Activated CD8-positive, alpha-beta memory T cell treated with anti-CD3 and anti-CD28 coated beads, Interleukin-2, amount 50 U/mL, for 4 hours (primary cell): Measurements from ENCODE around the gene SYTL1.

ENCODE experiments used
- DNase-seq: peaks from one replicate; pipeline ENCODE4 v3.0.0-alpha.2; 2020

SYTL1 gene, protein sequence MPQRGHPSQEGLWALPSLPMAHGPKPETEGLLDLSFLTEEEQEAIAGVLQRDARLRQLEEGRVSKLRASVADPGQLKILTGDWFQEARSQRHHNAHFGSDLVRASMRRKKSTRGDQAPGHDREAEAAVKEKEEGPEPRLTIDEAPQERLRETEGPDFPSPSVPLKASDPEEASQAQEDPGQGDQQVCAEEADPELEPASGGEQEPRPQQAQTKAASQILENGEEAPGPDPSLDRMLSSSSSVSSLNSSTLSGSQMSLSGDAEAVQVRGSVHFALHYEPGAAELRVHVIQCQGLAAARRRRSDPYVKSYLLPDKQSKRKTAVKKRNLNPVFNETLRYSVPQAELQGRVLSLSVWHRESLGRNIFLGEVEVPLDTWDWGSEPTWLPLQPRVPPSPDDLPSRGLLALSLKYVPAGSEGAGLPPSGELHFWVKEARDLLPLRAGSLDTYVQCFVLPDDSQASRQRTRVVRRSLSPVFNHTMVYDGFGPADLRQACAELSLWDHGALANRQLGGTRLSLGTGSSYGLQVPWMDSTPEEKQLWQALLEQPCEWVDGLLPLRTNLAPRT

GRCh38 chr1:27341525-27342252 lies at the start of gene SYTL1:
Gene SYTL1, plus strand, starts transcription at chr1:27342022. Its CDS starts 3,313 bp downstream, at chr1:27345335.
- peak; percentile 66 for DNase-seq

- no peak for DNase-seq
Observed at GRCh38 chr1:27292106-27292505, 49.7 kb upstream of the SYTL1 start.

GRCh38 chr1:27293915-27294314 lies 47.9 kb upstream of the SYTL1 start:
- DNase-seq: no peak

- peak; percentile 74 for DNase-seq
Observed at GRCh38 chr1:27296773-27297291, 45.0 kb upstream of the SYTL1 start.

DNA sequence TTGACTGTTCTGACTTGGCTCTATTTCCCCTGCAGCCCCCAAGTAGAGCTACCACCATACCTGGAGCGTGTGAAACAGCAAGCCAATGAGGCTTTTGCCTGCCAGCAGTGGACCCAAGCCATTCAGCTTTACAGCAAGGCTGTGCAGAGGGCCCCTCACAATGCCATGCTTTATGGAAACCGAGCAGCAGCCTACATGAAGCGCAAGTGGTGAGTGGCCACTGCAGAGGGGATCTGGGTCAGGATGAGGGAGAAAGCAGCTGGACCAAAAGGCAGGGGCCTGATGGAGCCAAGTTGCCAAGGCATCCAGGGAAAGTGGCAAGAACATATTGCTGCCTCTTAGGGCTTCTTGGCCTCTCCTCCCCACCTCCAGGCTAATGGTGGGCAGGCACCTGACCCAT lies 43.9 kb upstream of the SYTL1 start:
- no peak for DNase-seq

DNA sequence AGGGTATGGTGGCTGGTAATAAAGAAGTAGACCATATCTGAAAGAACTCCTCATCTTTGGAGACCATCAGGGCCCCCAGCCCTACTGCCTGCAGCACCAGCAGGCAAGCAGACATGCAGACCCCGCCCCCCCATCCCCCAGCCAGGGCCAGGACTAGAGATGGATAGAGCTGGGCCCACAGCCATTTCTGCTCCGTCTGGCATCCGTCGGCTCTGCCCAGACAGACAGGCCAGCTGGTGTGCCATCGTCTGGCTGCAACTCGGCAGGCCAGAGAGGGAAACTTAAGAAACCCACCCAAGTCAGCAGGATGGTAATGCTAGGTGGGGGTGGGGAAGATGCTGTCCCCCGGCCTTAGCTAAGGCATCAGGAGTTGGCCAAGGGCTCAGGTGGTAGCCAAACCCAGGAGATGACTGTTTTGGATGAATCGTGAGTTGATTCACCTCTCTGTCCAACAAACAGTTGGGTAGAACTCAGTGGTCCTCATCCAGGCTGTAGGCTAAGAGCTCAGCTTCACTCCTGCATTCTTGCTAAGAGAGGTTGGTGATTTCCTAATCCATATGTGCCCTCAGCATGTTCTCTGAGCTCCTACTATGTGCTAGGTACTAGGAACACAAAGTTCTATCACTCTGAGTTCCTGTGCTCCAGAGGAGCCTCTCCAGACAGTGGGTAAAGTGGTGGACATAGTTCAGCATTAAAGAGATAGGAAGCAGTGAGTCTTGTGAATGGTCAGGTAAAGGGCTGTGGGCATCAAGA lies 43.0 kb upstream of the SYTL1 start:
- DNase-seq: no peak

DNA sequence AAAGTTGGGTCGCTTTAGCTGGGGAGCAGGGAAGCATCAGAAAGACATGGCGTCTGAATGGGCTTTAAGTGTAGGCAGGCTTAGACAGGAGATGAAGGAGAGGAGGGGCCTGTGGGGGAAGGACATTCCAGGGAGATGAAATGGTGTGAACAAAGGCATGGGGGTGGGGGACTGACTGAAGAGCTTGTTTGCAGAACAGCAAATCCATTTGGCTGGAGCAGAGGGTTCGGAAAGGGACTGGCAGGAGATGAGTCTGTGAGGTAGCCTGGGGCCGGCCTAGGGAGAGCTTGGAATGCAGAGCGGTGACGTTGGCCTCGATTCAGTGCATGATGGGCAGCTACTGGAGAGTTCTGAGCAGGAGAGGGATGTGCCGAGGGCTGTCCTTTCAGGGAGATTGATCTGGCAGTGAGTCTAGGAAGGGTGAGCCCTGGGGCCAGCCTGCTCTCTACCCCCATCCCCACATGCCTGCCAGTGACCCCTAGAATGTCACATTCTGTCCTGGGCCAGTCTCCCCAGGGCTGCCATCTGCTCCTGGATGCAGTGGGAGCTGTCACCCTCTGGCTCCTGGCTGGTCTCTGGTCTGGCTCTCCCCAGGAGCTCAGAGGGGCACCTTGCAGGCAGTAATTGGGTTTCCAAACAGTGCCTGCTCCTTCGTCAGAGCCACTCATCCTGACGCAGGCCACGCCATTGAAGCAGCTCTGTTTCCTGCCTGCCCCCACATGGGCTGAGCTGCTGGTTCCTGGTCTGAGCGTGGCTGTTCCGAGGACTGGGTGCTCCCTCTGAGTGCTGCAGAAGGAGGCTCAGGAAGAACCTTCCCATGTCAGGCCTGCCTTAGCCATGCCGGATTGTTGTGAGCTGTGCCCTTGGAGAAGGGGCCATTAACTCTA lies 42.2 kb upstream of the SYTL1 start:
- no peak for DNase-seq

DNA sequence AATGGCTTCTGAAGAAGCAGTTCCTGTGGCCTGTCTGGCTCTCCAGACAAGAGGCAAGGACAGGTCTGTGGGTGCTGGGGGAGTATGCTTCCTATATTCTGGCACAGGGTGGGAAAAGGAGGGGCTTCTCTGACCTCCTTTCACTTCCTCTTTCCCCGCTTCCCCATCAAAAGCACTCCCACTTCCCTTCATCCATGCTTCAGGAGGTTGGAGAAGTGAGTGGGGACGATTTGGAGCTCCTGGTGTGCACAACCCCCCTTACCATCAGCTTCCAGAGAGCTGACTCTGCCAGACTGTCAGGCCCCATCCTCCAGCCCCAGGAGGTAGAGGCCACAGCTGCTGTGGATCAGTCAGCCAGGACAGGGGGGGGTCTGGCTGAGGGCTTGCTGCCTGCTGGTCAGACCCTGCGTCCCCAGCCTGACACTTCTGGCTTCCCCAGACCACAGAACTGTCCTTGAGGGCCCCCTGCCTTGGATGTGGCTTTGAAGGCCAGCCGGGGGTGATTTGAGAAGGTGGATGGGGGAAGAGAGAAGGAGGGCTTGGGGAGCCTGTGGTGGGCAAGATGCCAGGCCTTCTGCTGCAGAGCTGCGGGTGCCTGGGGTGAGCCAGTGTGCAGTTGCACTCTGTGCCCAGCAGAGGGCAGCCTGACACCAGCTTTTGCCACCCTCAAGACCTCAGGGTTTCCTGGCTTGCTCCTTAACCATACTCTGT lies 41.3 kb upstream of the SYTL1 start:
- peak; percentile 77 for DNase-seq

DNA sequence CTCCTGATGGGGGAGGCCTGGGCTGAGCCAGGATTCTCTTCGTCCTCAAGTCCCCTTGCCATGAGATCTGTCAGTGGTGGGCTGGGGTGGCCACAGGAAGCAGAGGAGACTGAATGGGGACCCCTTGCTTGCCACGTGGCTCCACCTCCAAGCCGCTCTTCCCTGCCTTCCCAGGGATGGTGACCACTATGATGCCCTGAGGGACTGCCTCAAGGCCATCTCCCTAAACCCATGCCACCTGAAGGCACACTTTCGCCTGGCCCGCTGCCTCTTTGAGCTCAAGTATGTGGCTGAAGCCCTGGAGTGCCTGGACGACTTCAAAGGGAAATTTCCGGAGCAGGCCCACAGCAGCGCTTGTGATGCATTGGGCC lies 40.8 kb upstream of the SYTL1 start:
- no peak for DNase-seq

GRCh38 chr1:27301582-27302199 lies 40.1 kb upstream of the SYTL1 start:
- DNase-seq: no peak

DNA sequence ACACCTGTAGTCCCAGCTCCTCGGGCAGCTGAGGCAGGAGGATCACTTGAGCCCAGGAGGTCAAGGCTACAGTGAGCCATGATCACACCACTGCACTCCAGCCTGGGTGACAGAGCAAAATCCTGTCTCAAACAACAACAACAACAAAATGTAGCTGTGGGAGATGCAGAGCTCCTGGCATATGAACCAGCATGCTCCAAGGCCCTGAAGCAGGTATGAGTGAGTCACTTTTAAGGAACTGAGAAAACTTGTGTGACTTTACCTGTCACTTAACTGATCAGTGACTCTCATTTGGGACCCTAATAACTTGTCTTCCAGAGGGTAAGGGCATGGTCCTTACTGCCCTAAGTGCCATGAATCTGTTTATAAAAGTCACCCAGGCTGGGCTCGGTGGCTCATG lies 39.2 kb upstream of the SYTL1 start:
- no peak for DNase-seq

- DNase-seq: no peak
Observed at GRCh38 chr1:27303509-27303908, 38.3 kb upstream of the SYTL1 start.

GRCh38 chr1:27306071-27306470 lies 35.8 kb upstream of the SYTL1 start:
- no peak for DNase-seq

DNA sequence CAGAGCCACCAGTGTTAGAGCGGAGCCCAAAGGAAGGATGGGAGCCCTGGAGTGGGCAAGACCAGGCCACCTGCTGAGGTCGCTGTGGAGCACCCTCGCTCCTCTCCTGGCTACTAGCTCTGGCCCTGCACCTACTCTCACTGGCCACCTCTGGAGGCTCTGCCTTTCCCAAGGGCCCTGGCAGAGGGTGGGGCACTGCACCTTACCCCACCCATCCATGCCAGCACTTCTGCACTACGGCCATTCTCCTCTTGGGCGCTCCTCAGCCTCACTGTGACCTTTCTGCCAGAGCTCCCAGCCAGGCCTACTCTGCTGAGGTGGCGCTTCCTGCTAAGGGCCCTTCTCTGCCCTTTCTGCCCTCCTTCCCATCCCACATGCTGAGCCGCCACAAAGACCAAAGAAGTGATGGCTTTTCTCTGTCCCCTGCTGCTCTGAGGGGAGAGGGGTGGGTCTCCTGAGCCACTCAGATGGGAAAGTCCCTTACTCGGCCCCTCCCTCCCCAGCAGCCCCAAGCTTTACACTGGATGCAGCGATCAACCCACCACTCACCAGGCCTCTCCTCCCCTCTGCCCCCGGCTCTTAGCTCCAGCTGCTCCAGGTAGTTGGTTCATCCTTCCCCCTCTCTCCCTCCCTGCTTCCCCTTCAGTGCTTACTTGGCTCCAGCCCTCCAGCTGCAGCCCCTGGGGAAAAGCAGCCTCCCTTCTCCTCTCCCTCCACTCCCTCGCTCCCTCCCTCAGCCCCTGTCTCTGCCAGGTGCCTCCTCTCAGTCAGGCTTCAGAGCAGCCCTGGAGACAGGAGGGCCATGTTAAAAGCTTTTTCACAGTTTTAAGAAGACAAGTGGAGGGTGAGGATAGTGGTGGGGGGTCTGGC lies 34.7 kb upstream of the SYTL1 start:
- DNase-seq: no peak

DNA sequence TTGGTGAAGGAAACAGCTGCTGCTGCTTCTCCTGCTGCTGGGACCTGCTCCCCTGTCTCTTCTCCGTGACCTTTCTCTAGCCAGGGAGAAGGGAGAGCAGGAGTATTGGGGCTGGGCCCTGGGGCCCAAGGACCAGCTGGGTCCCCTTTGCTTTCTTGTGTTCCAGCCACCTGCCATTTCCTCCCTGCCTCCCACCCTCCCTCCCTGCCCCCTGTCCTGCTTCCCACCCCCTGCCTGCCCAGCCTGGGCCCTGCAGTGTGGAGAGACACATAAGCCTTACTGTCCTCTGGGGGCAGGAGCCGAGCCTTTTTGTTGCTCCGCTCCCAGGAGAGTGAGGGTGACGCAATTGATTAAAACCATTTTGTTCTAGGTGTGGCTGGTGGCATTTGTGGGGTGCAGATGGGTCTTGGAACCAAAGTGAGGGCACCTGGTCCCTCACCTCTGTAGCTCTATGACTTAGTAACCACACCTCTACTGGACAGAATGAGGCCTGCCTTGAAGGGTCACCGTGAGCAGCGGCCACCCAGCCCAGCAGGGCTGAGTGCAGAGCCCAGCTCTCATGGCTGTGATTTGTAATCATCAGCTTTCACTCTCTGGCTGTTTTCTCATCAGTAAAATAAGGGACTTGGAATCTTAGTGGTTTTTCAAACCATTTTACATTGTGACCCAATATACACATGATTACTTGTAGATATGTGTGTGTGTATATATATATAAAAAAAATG lies 33.8 kb upstream of the SYTL1 start:
- no peak for DNase-seq

DNA sequence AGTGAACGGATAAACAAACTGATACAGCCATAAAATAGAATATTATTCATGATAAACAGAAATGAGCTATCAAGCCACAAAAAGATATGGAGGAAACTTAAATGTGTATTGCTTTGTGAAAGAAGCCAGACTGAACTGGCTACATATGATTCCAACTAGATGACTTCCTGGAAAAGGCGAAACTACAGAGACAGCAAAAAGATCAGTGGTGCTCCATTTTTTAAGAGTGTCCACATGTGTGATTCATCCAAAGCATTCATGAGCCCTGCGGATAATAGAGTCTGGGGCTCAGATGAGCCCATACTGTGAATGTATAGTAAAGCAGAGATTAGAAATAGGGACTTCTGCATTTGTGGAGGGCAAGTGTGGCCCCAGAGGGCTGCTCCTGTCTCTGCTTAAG lies 27.7 kb upstream of the SYTL1 start:
- no peak for DNase-seq

DNA sequence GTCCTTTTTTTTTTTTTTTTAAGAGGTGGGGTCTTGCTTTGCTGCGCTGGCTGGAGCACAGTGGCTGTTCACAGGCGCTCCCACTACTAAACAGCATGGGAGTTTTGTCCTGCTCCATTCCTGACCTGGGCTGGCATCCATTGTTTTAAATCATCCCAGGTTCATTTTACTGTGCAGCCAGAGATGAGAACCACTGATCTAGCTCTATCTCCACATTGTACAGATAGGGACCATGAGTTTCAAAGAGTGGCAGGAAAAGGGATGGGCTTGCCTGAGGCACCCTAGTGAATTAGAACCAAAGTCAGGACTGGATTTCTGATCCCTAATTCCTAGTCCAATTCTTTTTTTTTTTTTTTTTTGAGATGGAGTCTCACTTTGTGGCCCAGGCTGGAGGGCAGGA lies 27.1 kb upstream of the SYTL1 start:
- DNase-seq: no peak

DNA sequence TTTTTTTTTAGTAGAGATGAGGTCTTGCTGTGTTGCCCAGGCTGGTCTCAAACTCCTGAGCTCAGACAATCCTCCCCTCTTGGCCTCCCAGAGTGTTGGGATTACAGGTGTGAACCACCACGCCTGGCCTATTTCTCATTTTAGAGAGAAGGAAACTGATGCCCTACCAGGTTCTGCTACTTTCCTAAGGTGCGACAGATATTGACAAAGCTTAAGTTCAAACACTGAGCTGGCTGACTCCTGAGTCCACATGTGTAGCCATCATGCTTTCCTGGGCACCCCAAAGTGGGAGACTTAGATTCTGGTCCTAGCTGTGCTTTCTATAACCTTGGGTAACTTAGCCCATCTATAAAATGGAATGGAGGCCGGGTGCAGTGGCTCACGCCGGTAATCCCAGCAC lies 25.0 kb upstream of the SYTL1 start:
- no peak for DNase-seq

DNA sequence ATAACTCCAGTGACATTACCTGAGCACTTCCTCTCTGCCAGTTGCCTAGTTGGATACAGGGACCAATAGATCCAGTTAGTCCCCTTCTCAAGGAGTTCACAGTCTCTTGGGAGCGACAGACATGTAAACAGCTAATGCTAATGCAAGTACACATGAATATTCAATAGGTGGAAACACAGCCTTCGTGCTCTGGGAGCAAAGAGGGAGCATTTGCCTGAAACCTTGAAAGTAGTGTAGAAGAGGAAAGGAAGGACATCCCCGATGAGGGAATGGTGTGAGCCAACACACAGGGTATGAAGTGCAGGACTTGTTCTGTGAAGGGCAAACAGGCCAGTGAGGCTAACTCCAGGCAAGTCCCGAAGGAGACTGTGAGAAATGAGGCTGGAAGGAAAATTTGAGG lies 23.7 kb upstream of the SYTL1 start:
- DNase-seq: no peak
